Fibroblast of villous mesenchyme (primary cell): ENCODE measurements around the gene STK16. TPM values are rescaled to one million over a fixed set of nuclear protein-coding genes. Genes with fewer than 3 reads are reported as not detected.
"Not testable (repeated sequence)": the region's sequence is repeated elsewhere in the genome, so short reads cannot be mapped to it uniquely, and the experiment has no call there.

Experiments used
- DNase-seq: peaks from one replicate; pipeline ENCODE4 v3.0.0-alpha.2; 2010; ENCODE audit warnings: low read depth
- H3K4me3 ChIP-seq: 2 replicates; pipeline ENCODE4 v1.5.1; 2011; ENCODE audit warnings: low read depth, mild to moderate bottlenecking, low read length
- total RNA-seq: library from RNA; depleted of rRNA; stranded (reverse); fragments of >200 nt; gene quantifications from 2 replicates; pipeline ENCODE4 v1.2.3, GENCODE V29; 2012
- TF ChIP-seq, protein P1 (sequence below): IDR thresholded peaks from 2 replicates; pipeline ENCODE4 v1.5.1; 2012; ENCODE audit warnings: low read depth, mild to moderate bottlenecking, low read length; ENCODE audit not compliant: insufficient read depth

Gene STK16
- total RNA-seq, 1 donor, result 22.9 TPM

DNA sequence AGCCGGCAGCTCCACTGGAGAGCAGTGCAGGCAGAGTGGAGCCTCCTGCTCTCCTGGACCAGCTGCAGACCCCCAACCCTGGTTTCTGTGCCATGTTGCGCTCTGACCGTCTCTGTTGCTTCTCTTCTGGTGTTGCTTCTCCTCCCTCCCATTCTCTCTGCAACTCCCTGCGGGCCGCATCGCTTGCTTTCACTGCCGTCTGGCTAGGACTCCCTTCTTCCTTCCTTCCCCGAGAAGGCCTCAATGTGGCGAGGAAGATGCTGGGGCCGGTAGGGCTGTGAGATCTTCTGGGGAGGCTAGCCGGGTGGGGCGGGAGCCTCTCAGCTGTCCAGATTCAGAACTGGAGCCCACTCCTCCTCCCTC lies 40.1 kb downstream of the STK16 start:
- H3K4me3 ChIP-seq, result no peak overlapping the region
- no peak for DNase-seq
- TF ChIP-seq, protein P1, sequence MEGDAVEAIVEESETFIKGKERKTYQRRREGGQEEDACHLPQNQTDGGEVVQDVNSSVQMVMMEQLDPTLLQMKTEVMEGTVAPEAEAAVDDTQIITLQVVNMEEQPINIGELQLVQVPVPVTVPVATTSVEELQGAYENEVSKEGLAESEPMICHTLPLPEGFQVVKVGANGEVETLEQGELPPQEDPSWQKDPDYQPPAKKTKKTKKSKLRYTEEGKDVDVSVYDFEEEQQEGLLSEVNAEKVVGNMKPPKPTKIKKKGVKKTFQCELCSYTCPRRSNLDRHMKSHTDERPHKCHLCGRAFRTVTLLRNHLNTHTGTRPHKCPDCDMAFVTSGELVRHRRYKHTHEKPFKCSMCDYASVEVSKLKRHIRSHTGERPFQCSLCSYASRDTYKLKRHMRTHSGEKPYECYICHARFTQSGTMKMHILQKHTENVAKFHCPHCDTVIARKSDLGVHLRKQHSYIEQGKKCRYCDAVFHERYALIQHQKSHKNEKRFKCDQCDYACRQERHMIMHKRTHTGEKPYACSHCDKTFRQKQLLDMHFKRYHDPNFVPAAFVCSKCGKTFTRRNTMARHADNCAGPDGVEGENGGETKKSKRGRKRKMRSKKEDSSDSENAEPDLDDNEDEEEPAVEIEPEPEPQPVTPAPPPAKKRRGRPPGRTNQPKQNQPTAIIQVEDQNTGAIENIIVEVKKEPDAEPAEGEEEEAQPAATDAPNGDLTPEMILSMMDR, result no peak

DNA sequence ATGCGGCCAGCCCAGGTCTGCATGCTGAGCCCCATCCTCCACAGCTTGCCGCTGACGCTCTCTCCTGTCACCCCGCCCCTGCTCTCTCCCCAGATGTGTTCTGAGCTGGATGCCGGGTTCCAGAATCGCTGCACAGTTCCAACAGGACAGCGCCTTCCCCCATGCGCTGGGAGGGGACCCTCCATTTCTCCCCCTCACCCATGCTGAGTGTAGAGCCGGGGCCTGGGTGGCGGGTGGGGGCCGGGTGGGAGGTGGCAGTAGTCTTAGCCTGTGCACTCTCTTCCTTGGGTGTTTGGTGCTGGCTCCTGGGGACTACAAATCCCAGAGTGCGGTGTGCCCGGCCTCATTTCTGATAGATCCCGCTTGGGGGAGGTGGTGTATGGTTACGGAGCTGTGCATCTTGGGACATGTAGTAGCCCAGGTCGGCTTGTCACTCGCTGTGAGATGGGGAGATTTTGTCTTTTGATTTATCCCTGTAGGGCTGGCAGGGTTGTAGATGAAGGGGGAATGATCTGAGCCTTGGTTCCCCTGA lies 40.7 kb downstream of the STK16 start:
- TF ChIP-seq, protein P1, result no peak
- peak; percentile 70 for DNase-seq
- no peak overlapping the region for H3K4me3 ChIP-seq

DNA sequence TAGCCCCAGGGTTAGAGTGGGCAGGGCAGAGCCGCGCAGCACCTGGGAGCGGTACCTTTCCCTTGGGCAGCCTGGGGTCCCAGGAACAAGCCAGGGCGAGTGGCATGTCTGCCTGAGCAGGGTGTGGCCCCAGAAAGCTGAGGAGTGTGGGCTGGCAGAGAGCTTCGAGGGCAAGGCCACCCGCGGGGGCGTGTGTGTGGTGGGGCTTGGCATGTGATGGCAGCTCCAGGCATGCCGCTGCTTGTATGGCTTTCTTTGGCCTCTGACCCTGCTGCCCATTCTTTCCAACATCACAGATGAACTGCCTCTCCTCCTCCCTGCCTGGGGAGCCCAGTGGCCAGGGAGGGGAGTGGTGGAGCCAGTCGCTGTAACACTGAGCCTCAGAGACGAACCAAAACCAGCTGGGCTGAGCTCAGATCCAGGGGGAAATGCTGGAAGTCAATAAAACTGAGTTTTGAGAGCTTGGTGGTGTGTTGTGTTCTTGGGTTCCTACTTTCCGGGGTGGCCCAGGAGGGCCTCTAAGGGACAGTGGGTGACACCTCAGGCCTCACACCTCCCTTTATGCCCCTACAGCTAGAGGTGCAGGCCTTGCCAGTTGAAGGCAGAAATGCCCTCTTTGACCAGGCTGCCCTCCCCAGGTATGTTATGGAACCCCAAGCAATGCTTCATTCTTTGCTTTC lies 41.3 kb downstream of the STK16 start:
- TF ChIP-seq, protein P1, result no peak
- no peak overlapping the region for H3K4me3 ChIP-seq
- no peak for DNase-seq

DNA sequence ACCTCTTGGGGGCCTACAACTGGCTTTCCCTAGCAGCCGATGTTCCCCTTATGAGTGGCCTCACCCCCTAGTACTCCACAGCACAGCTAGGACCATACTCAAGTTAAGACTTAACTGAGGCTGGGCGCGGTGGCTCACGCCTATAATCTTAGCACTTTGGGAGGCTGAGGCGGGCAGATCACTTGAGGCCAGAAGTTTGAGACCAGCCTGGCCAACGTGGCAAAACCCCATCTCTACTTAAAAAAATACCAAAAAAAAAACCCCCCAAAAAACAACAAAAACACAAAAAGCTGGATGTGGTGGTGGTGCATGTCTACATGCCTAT lies 41.8 kb downstream of the STK16 start:
- DNase-seq, H3K4me3 ChIP-seq: not testable (repeated sequence)

DNA sequence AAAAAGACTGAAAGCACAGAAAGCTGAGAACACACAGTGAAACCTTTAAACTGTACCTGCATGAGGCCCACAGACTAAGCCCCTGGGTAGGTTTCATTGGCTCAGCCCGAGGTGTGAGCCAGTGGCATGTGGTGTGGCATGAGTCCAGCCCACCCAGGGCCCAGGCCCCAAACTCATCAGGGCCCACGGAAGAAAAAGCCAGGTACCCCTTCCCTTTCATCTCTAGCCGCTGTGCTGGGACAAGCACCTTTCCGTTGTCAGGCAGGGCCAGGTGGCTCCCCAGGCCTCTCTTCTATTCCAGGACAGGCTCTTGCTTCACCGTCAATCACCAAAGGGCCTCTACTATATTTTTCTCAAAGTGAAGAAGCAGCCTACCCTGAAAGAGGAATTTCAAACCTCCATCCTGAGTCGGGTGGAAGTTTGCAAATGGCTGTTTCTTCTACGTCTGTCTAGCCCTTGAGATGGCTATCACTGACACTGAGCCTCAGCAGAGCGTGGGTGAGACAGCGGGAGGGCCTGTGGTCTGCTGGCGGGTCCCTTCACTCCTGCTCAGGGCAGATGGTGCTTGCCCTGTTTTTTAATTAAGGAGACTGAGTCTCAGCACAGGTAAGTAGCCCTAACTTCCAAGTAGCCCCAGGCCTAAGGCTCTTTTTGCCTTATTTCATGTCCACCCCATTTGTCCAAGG lies 42.4 kb downstream of the STK16 start:
- TF ChIP-seq, protein P1, result no peak
- DNase-seq, result no peak
- H3K4me3 ChIP-seq, result no peak overlapping the region

DNA sequence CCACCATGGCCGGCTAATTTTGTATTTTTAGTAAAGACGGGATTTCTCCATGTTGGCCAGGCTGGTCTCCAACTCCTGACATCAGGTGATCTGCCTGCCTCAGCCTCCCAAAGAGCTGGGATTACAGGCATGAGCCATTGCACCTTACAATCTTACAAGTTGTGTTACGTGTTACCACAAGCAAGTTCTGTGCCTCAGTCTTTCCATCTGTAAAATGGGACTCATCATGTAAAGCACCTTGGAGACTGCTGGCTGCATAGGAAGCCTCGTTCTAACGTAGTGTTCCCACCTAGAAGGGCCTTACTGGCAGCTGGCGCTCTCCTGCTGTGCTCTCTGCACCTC lies 43.9 kb downstream of the STK16 start:
- no peak overlapping the region for H3K4me3 ChIP-seq
- TF ChIP-seq, protein P1, result no peak
- DNase-seq, result no peak

DNA sequence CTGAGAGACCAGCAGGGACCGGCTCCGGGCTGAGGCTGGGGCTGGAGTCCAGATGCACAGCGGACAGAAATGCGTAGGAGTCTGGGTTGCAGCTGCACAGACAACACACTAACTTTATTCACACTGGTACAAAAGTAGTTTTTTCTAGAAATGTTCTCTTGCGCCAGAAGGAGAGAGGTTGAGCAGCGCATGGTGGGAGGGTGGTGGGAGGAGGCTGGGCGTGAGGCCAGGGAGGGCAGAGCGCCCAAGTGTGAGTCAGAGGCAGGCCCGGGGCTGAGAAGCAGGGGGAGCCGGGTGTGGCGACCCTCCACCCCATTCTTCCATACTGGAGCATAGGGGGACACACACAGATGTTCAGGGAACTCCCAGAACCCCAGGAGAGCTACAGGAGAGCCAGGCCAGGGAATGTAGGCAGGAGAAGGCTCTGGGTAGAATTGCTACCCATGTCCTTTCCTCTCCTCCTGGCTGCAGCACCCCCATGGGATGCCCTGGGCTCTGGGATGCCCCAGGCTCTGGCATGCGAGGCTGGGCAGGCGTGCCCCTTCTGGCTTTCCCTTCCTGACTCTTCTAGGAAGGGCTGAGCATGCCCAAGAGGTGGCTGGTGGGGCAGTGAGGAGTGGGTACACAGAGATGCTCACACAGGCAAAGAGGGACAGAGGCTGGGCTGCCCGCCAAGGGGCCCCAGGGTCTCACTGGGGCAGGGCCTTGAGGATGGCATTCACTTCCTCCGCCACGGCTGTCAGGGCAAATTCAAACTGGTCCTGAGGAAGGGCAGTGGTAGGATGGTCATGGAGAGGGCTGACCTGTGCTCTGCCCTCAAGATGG lies 44.5 kb downstream of the STK16 start:
- TF ChIP-seq, protein P1, result no peak
- peak; percentile 94 for DNase-seq
- H3K4me3 ChIP-seq, result no peak overlapping the region
